SK-N-SH (cell line): Measurements from ENCODE around the gene HSPD1. TPM values are rescaled to one million over a fixed set of nuclear protein-coding genes. Genes with fewer than 3 reads are reported as not detected.

Experiments used
- CTCF ChIA-PET: fragments of 300-600, 350-600 bp; formaldehyde crosslinking; extraction: SDS; loops from one replicate; lab custom pipeline; 2021; lab: Yijun Ruan, JAX
- POLR2A ChIA-PET: fragments of 350-600 bp; sonication (Branson Sonifier 250); formaldehyde crosslinking; extraction: SDS; loops from one replicate; lab custom pipeline; 2020; ENCODE audit warnings: antibody characterized with exemption, inconsistent platforms; lab: Yijun Ruan, JAX
- DNase-seq: peaks from one replicate; pipeline ENCODE4 v3.0.0; 2012
- H2AFZ ChIP-seq: fragments of 200-600 bp; sonication (generic); 2 replicates; pipeline ENCODE4 v1.8.1; 2016; ENCODE audit warnings: antibody characterized with exemption, mild to moderate bottlenecking, low read depth
- H3F3A ChIP-seq: fragments of 200-600 bp; sonication (generic); replicated peaks from 2 replicates; pipeline ENCODE3; 2016; ENCODE audit warnings: antibody characterized with exemption, mild to moderate bottlenecking; ENCODE audit not compliant: insufficient read depth
- H3K27ac ChIP-seq, 2 experiments: fragments of 200-500 bp in 1 of 2; fragments of 200-600 bp in 1 of 2; sonication (Bioruptor generic) in 1 of 2; sonication (generic), shearing (Covaris generic) in 1 of 2; 2 replicates each; pipeline versions ENCODE4 v1.5.1 to v1.6.1; 2014 to 2016; ENCODE audit warnings: low read depth in 2 of 2, inconsistent platforms in 1 of 2, low read length in 1 of 2, mild to moderate bottlenecking in 1 of 2, mixed read lengths in 1 of 2
- H3K27me3 ChIP-seq: fragments of 200-600 bp; sonication (generic), shearing (Covaris generic); 2 replicates; pipeline ENCODE4 v1.6.1; 2016; ENCODE audit warnings: mixed run types; ENCODE audit not compliant: insufficient read depth
- H3K36me3 ChIP-seq, 2 experiments: fragments of 200-500 bp in 1 of 2; fragments of 200-600 bp in 1 of 2; sonication (Bioruptor generic) in 1 of 2; sonication (generic) in 1 of 2; replicated peaks in 1 of 2; 2 replicates each; pipeline versions ENCODE3 to v1.5.1; 2014 to 2016; ENCODE audit warnings: low read length in 1 of 2, mild to moderate bottlenecking in 1 of 2; ENCODE audit not compliant: insufficient read depth in 2 of 2, control insufficient read depth in 1 of 2
- H3K4me1 ChIP-seq, 2 experiments: fragments of 200-500 bp in 1 of 2; fragments of 200-600 bp in 1 of 2; sonication (Bioruptor generic) in 1 of 2; sonication (generic), shearing (Covaris generic) in 1 of 2; 2 replicates each; pipeline versions ENCODE4 v1.5.1 to v1.6.1; 2014 to 2016; ENCODE audit warnings: low read depth in 1 of 2, low read length in 1 of 2, mixed run types in 1 of 2; ENCODE audit not compliant: insufficient read depth in 2 of 2, control insufficient read depth in 1 of 2
- H3K4me2 ChIP-seq: fragments of 200-600 bp; sonication (generic), shearing (Covaris generic); 2 replicates; pipeline ENCODE4 v1.6.1; 2017; ENCODE audit warnings: mixed run types
- H3K4me3 ChIP-seq, 2 experiments: fragments of 200-500 bp in 1 of 2; fragments of 200-600 bp in 1 of 2; sonication (Bioruptor generic) in 1 of 2; sonication (generic), shearing (Covaris generic) in 1 of 2; 2 replicates each; pipeline versions ENCODE4 v1.5.1 to v1.8.1; 2014 to 2016; ENCODE audit warnings: low read depth in 2 of 2, inconsistent platforms in 1 of 2, low read length in 1 of 2, mild to moderate bottlenecking in 1 of 2, mixed read lengths in 1 of 2, moderate library complexity in 1 of 2
- H3K79me2 ChIP-seq: fragments of 200-600 bp; sonication (generic); 2 replicates; pipeline ENCODE4 v1.8.1; 2017; ENCODE audit warnings: mild to moderate bottlenecking; ENCODE audit not compliant: insufficient read depth
- H3K9ac ChIP-seq: fragments of 200-600 bp; sonication (generic); 2 replicates; pipeline ENCODE4 v1.6.1; 2017; ENCODE audit warnings: mixed run types
- H3K9me2 ChIP-seq: fragments of 200-600 bp; sonication (generic); 2 replicates; pipeline ENCODE4 v1.6.1; 2017; ENCODE audit warnings: mixed run types
- H3K9me3 ChIP-seq: fragments of 200-600 bp; sonication (generic); 2 replicates; pipeline ENCODE4 v1.6.1; 2017; ENCODE audit warnings: mixed run types, mild to moderate bottlenecking, moderate library complexity
- H4K20me1 ChIP-seq: fragments of 200-600 bp; sonication (generic); 2 replicates; pipeline ENCODE4 v1.6.1; 2017; ENCODE audit warnings: mild to moderate bottlenecking, mixed run types; ENCODE audit not compliant: insufficient read depth
- CHD2 ChIP-seq: fragments of 150-350 bp; IDR thresholded peaks from 2 replicates; pipeline ENCODE4 v1.6.1; 2018; ENCODE audit warnings: low read length; ENCODE audit not compliant: partially characterized antibody
- CTCF ChIP-seq: fragments of 200-600 bp; sonication (generic); IDR thresholded peaks from 2 replicates; pipeline ENCODE4 v1.6.1; 2017; ENCODE audit warnings: antibody characterized with exemption, mild to moderate bottlenecking, moderate library complexity
- ELF1 ChIP-seq: IDR thresholded peaks from 2 replicates; pipeline ENCODE4 v1.4.0; 2012
- EZH2phosphoT487 ChIP-seq: fragments of 200-600 bp; sonication (generic); IDR thresholded peaks from 2 replicates; pipeline ENCODE4 v1.6.1; 2017; ENCODE audit warnings: low read depth, mixed run types, mild to moderate bottlenecking, antibody characterized with exemption, moderate library complexity, borderline replicate concordance
- FOSL2 ChIP-seq: IDR thresholded peaks from 2 replicates; pipeline ENCODE4 v1.4.0; 2012; ENCODE audit warnings: low read depth, mild to moderate bottlenecking, moderate library complexity, borderline replicate concordance
- FOXM1 ChIP-seq: IDR thresholded peaks from 2 replicates; pipeline ENCODE4 v1.4.0; 2012; ENCODE audit warnings: low read depth, mild to moderate bottlenecking
- JUND ChIP-seq: IDR thresholded peaks from 2 replicates; pipeline ENCODE4 v1.4.0; 2012
- MEF2A ChIP-seq: IDR thresholded peaks from 2 replicates; pipeline ENCODE4 v1.4.0; 2012; ENCODE audit warnings: low read depth, borderline replicate concordance
- MXI1 ChIP-seq: IDR thresholded peaks from 2 replicates; pipeline ENCODE4 v1.6.1; 2012; ENCODE audit warnings: mild to moderate bottlenecking, low read depth, low read length, improper control_type of control experiment
- NFIC ChIP-seq: IDR thresholded peaks from 2 replicates; pipeline ENCODE4 v1.4.0; 2012; ENCODE audit warnings: borderline replicate concordance
- PBX3 ChIP-seq: IDR thresholded peaks from 2 replicates; pipeline ENCODE4; 2012
- POLR2AphosphoS5 ChIP-seq: IDR thresholded peaks from 2 replicates; pipeline ENCODE4 v1.6.1; 2012; ENCODE audit warnings: low read depth, low read length
- RCOR1 ChIP-seq: fragments of 150-350 bp; IDR thresholded peaks from 2 replicates; pipeline ENCODE4 v1.6.1; 2017; ENCODE audit warnings: antibody characterized with exemption, low read length
- RFX5 ChIP-seq: IDR thresholded peaks from 2 replicates; pipeline ENCODE4 v1.6.1; 2012; ENCODE audit warnings: mild to moderate bottlenecking, improper control_type of control experiment, low read length
- RXRA ChIP-seq: IDR thresholded peaks from 2 replicates; pipeline ENCODE4 v1.4.0; 2012; ENCODE audit warnings: low read depth, mild to moderate bottlenecking, borderline replicate concordance
- SMC3 ChIP-seq: IDR thresholded peaks from 2 replicates; pipeline ENCODE4 v1.6.1; 2012; ENCODE audit warnings: low read depth, low read length, improper control_type of control experiment
- YY1 ChIP-seq: IDR thresholded peaks from 2 replicates; pipeline ENCODE4 v1.4.0; 2012; ENCODE audit warnings: low read depth, mild to moderate bottlenecking
- WGBS: methylation state at CpG from one replicate; pipeline ENCODE4 v1.1.6; 2017; ENCODE audit warnings: low lambda C conversion rate; 5-methylcytosine and 5-hydroxymethylcytosine counted together
- polyA plus RNA-seq, 3 experiments: library from polyadenylated mRNA; depleted of rRNA; stranded (reverse); fragments of >200 nt; gene quantifications; 2 replicates each; pipeline ENCODE4 v1.2.3, GENCODE V29; 2012
- TF ChIP-seq, protein P1 (sequence below): IDR thresholded peaks from 2 replicates; pipeline ENCODE4 v1.6.1; 2012; ENCODE audit warnings: mild to moderate bottlenecking, low read depth, low read length, moderate library complexity
- TF ChIP-seq, protein P2 (sequence below): fragments of 150-350 bp; IDR thresholded peaks from 2 replicates; pipeline ENCODE4 v1.6.1; 2017; ENCODE audit warnings: antibody characterized with exemption, low read length, low read depth, borderline replicate concordance
- TF ChIP-seq, protein P3 (sequence below): IDR thresholded peaks from 2 replicates; pipeline ENCODE4 v1.4.0; 2012; ENCODE audit warnings: low read depth, borderline replicate concordance

The HSPD1 gene
- polyA plus RNA-seq, 1 of the 3 experiments (the other 2 are of a cell fraction) = 212 TPM

DNA sequence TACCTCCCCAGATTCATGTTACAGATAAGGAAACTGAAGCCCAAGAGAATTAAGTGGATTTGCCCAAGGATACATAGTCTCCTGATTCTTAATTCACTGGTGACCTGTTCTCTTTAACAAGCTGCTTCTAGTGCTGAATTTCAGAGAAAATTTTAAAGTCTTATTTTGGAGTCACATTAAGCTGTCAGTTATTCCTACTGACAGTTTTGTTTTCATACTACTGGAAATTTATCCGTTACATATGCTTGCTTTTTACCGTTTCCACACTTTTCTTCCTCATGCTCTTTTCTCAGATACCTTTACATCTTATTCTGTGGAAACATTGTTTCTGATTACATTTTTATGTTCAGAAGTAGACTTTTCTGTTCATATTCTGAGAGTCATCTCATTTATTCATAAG, 17.5 kb upstream of the HSPD1 start:
- peaks cover 0 to 24% of the 10 kb centered on the region in 2 experiments for H3K36me3 ChIP-seq
- 31% methylated on average over 2 of the region's 2 CpGs for WGBS
- peak overlapping the region in 1 of 2 experiments; percentile 79; a peak in 1 of 4 replicates for H3K27ac ChIP-seq
- ChIA-PET POLR2A (interaction anchor here (1.0 to 3.0 kb wide), 2 partner anchors 17 to 37 kb away, joined by 3 to 46 read pairs; partner anchors contain the start of genes HSPD1 and HSPE1), CTCF (interaction anchor here (1.2 to 2.2 kb wide), 2 partner anchors 8 to 17 kb away, joined by 3 to 11 read pairs; partner anchors contain the start of genes HSPD1 and HSPE1)
- H3K27me3 ChIP-seq = no peaks in the 10 kb centered on the region
- H3K9me3 ChIP-seq = no peaks in the 10 kb centered on the region
- peaks cover 0 to 8% of the 10 kb centered on the region in 2 experiments for H3K4me1 ChIP-seq
- H4K20me1 ChIP-seq = peaks cover 31% of the 10 kb centered on the region
- TF ChIP-seq POLR2AphosphoS5 (no peak), NFIC (no peak), FOXM1 (no peak), CHD2 (no peak), ELF1 (no peak), RXRA (no peak), FOSL2 (no peak), SMC3 (no peak)
- TF ChIP-seq, protein P1, sequence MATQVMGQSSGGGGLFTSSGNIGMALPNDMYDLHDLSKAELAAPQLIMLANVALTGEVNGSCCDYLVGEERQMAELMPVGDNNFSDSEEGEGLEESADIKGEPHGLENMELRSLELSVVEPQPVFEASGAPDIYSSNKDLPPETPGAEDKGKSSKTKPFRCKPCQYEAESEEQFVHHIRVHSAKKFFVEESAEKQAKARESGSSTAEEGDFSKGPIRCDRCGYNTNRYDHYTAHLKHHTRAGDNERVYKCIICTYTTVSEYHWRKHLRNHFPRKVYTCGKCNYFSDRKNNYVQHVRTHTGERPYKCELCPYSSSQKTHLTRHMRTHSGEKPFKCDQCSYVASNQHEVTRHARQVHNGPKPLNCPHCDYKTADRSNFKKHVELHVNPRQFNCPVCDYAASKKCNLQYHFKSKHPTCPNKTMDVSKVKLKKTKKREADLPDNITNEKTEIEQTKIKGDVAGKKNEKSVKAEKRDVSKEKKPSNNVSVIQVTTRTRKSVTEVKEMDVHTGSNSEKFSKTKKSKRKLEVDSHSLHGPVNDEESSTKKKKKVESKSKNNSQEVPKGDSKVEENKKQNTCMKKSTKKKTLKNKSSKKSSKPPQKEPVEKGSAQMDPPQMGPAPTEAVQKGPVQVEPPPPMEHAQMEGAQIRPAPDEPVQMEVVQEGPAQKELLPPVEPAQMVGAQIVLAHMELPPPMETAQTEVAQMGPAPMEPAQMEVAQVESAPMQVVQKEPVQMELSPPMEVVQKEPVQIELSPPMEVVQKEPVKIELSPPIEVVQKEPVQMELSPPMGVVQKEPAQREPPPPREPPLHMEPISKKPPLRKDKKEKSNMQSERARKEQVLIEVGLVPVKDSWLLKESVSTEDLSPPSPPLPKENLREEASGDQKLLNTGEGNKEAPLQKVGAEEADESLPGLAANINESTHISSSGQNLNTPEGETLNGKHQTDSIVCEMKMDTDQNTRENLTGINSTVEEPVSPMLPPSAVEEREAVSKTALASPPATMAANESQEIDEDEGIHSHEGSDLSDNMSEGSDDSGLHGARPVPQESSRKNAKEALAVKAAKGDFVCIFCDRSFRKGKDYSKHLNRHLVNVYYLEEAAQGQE = no peak
- H3F3A ChIP-seq = peaks cover 3% of the 10 kb centered on the region
- peaks cover 63% of the 10 kb centered on the region for H3K79me2 ChIP-seq
- H3K4me3 ChIP-seq = peak overlapping the region; percentile 77 to 89
- no peaks in the 10 kb centered on the region for H3K9me2 ChIP-seq
- peak overlapping the region; percentile 99 for H3K4me2 ChIP-seq
- H3K9ac ChIP-seq = peak overlapping the region; percentile 91
- DNase-seq = peak; percentile 11
- no peak overlapping the region for H2AFZ ChIP-seq

DNA sequence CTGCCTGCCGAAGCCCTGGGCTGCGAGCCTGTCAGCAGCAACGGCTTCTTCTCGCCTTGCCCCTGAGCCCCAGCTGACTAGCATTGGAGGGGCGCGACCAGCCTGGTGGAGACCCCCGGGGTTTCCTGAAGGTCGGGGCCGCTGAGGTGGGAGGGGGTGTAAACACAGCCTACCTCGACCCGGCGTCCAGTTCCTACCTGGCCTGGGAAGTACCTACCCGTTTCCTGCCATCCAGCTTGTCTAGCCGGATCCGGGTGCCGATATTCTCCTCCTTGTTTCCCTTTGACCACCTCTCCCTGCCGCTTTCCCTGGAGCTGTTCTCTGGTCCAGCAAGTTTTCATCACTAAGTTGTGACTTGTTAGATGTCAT, 16.7 kb upstream of the HSPD1 start:
- peak overlapping the region; percentile 79 to 97 for H3K27ac ChIP-seq
- peaks cover 55% of the 10 kb centered on the region for H3K79me2 ChIP-seq
- POLR2A ChIA-PET = interaction anchor here (0.8 to 3.0 kb wide), 6 partner anchors 10 to 60 kb away, joined by 3 to 46 read pairs (median 4); partner anchors contain the start of genes HSPD1 and HSPE1
- peaks cover 0 to 18% of the 10 kb centered on the region in 2 experiments for H3K36me3 ChIP-seq
- H3K4me1 ChIP-seq = peaks cover 0 to 8% of the 10 kb centered on the region in 2 experiments
- H3K4me2 ChIP-seq = peak overlapping the region; percentile 99
- CTCF ChIA-PET = interaction anchor here (1.1 to 2.2 kb wide), 3 partner anchors 9 to 16 kb away, joined by 3 to 11 read pairs (median 3); partner anchors contain the start of genes HSPD1 and HSPE1
- H4K20me1 ChIP-seq = peaks cover 31% of the 10 kb centered on the region
- peak overlapping the region; percentile 77 to 89 for H3K4me3 ChIP-seq
- 2% methylated on average over 6 of the region's 17 CpGs for WGBS
- H3K9me3 ChIP-seq = no peaks in the 10 kb centered on the region
- peaks cover 3% of the 10 kb centered on the region for H3F3A ChIP-seq
- no peaks in the 10 kb centered on the region for H3K9me2 ChIP-seq
- H3K9ac ChIP-seq = peak overlapping the region; percentile 91
- H3K27me3 ChIP-seq = no peaks in the 10 kb centered on the region
- H2AFZ ChIP-seq = peak overlapping the region; percentile 49; the same call in 1 of the 2 replicates
- DNase-seq = no peak
- TF ChIP-seq ELF1 = no peak
- no peak for TF ChIP-seq RFX5
- no peak for TF ChIP-seq MEF2A
- TF ChIP-seq FOXM1 = no peak
- no peak for TF ChIP-seq FOSL2
- TF ChIP-seq JUND = no peak
- no peak for TF ChIP-seq MXI1
- TF ChIP-seq, protein P2, sequence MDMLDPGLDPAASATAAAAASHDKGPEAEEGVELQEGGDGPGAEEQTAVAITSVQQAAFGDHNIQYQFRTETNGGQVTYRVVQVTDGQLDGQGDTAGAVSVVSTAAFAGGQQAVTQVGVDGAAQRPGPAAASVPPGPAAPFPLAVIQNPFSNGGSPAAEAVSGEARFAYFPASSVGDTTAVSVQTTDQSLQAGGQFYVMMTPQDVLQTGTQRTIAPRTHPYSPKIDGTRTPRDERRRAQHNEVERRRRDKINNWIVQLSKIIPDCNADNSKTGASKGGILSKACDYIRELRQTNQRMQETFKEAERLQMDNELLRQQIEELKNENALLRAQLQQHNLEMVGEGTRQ = no peak
- TF ChIP-seq YY1 = no peak
- no peak for TF ChIP-seq CTCF
- TF ChIP-seq EZH2phosphoT487 = no peak
- TF ChIP-seq, protein P3, sequence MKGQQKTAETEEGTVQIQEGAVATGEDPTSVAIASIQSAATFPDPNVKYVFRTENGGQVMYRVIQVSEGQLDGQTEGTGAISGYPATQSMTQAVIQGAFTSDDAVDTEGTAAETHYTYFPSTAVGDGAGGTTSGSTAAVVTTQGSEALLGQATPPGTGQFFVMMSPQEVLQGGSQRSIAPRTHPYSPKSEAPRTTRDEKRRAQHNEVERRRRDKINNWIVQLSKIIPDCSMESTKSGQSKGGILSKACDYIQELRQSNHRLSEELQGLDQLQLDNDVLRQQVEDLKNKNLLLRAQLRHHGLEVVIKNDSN = no peak
- TF ChIP-seq RCOR1 = no peak
- no peak for TF ChIP-seq PBX3
